HTERT RPE-1 (cell line): ENCODE results near the gene NCAM1.

Experiments
- in situ Hi-C: fragments of 300-500 bp; cut with MboI; formaldehyde crosslinking; loops from 4 replicates; pipeline ENCODE4 v1.14.3; 2020; ENCODE audit warnings: low sequenced_read_pairs

NCAM1 gene

GRCh38 chr11:113247221-113247620 lies 286.0 kb downstream of the NCAM1 start:
- in situ Hi-C loops, result no loop called here

GRCh38 chr11:113247966-113248365 lies 286.7 kb downstream of the NCAM1 start:
- in situ Hi-C loops, result no loop called here

- in situ Hi-C loops, result no loop called here
Measured at GRCh38 chr11:113248702-113249490, 287.7 kb downstream of the NCAM1 start.

GRCh38 chr11:113249491-113249763 lies 288.2 kb downstream of the NCAM1 start:
- in situ Hi-C loops, result no loop called here

- in situ Hi-C loops, result no loop called here
Measured at GRCh38 chr11:113249786-113250185, 288.6 kb downstream of the NCAM1 start.

- in situ Hi-C loops, result no loop called here
Measured at GRCh38 chr11:113251281-113251680, 290.1 kb downstream of the NCAM1 start.

- in situ Hi-C loops, result no loop called here
Measured at GRCh38 chr11:113253406-113253805, 292.2 kb downstream of the NCAM1 start.

GRCh38 chr11:113255096-113255495 lies 293.9 kb downstream of the NCAM1 start:
- in situ Hi-C loops, result no loop called here

GRCh38 chr11:113255741-113256140 lies 294.5 kb downstream of the NCAM1 start:
- in situ Hi-C loops, result no loop called here

GRCh38 chr11:113256431-113257202 lies 295.4 kb downstream of the NCAM1 start:
- in situ Hi-C loops, result no loop called here

GRCh38 chr11:113260096-113260425 lies 298.8 kb downstream of the NCAM1 start:
- in situ Hi-C loops, result no loop called here

- in situ Hi-C loops, result no loop called here
Measured at GRCh38 chr11:113260541-113260940, 299.3 kb downstream of the NCAM1 start.

GRCh38 chr11:113261709-113262475 lies 300.7 kb downstream of the NCAM1 start:
- in situ Hi-C loops, result no loop called here

- in situ Hi-C loops, result no loop called here
Measured at GRCh38 chr11:113262594-113262993, 301.4 kb downstream of the NCAM1 start.

GRCh38 chr11:113263458-113264259 lies 302.4 kb downstream of the NCAM1 start:
- in situ Hi-C loops, result no loop called here

GRCh38 chr11:113265362-113265761 lies 304.1 kb downstream of the NCAM1 start:
- in situ Hi-C loops, result no loop called here

GRCh38 chr11:113267493-113267892 lies 306.3 kb downstream of the NCAM1 start:
- in situ Hi-C loops, result no loop called here

- in situ Hi-C loops, result no loop called here
Measured at GRCh38 chr11:113269096-113269495, 307.9 kb downstream of the NCAM1 start.

- in situ Hi-C loops, result no loop called here
Measured at GRCh38 chr11:113269636-113270035, 308.4 kb downstream of the NCAM1 start.

- in situ Hi-C loops, result no loop called here
Measured at GRCh38 chr11:113270080-113270479, 308.9 kb downstream of the NCAM1 start.
